Fibroblast of lung (primary cell): ENCODE results near the gene ITIH2.

ENCODE experiments used
- CTCF ChIP-seq, 2 donors: IDR thresholded peaks in 1 of 2; conservative IDR thresholded peaks in 1 of 2; 1 replicate in 1 of 2; 2 replicates in 1 of 2; pipeline ENCODE4 v1.5.1; 2011 to 2012; ENCODE audit warnings: low read length in 2 of 2, control low read depth in 1 of 2, inconsistent platforms in 1 of 2, low read depth in 1 of 2, mild to moderate bottlenecking in 1 of 2
- EZH2 ChIP-seq: IDR thresholded peaks from 2 replicates; pipeline ENCODE4 v1.5.1; 2012; ENCODE audit warnings: low read length, control low read depth, mild to moderate bottlenecking; ENCODE audit errors: missing control alignments

GRCh38 chr10:7662522-7662921, 40.6 kb upstream of the ITIH2 start:
- TF ChIP-seq CTCF (conservative IDR thresholded peaks at IDR 0.05 in 1 of 2, IDR thresholded peaks at IDR 0.05 in 1 of 2; ENCODE audit: low read depth in 1 of 2, low read length in 2 of 2) (no peak), EZH2 (no peak)
